Natural killer cell treated with Interleukin-12 subunit alpha and Interleukin-12 subunit beta and Interleukin-15 and Interleukin-18, amount 100 ng/mL, for 72 hours (primary cell): ENCODE data around the gene BARHL2. TPM values are rescaled to one million over a fixed set of nuclear protein-coding genes. Genes with fewer than 3 reads are reported as not detected.
A peak's percentile ranks its signal among the peaks of the same experiment; 100 is the strongest.

Experiments used
- ATAC-seq, 2 donors: fragments of 150-1000 bp; cut with Tn5 transposase in 1 of 2; sonication (Bioruptor Pico), chemical (Tn5 transposase) in 1 of 2; 2 replicates each; pipeline ENCODE4 v1.10.0; 2021
- DNase-seq: peaks from one replicate; pipeline ENCODE4 v3.0.0; 2022; ENCODE audit warnings: low spot score
- H3K27ac Mint-ChIP-seq, 2 donors: 1 replicate in 1 of 2; 2 replicates in 1 of 2; pipeline ENCODE4 v1.8.0; 2022; ENCODE audit warnings: mixed read lengths in 2 of 2, mild to moderate bottlenecking in 1 of 2, moderate library complexity in 1 of 2
- H3K27me3 Mint-ChIP-seq, 2 donors: 1 replicate in 1 of 2; 2 replicates in 1 of 2; pipeline ENCODE4 v1.8.0; 2022; ENCODE audit warnings: mixed read lengths in 2 of 2
- H3K36me3 Mint-ChIP-seq: one replicate; pipeline ENCODE4 v1.8.0; 2022; ENCODE audit warnings: mixed read lengths
- H3K4me1 Mint-ChIP-seq, 2 donors: 1 replicate in 1 of 2; 2 replicates in 1 of 2; pipeline ENCODE4 v1.8.0; 2022; ENCODE audit warnings: low read depth in 2 of 2, mixed read lengths in 2 of 2, mild to moderate bottlenecking in 1 of 2
- H3K4me3 Mint-ChIP-seq: one replicate; pipeline ENCODE4 v1.8.0; 2022; ENCODE audit warnings: mixed read lengths
- H3K9me3 Mint-ChIP-seq: 2 replicates; pipeline ENCODE4 v1.8.0; 2022; ENCODE audit warnings: mixed read lengths
- total RNA-seq, 2 donors: library from RNA; stranded (reverse); gene quantifications; one replicate each; pipeline ENCODE4 v1.2.3, GENCODE V29; 2022

The BARHL2 gene
- total RNA-seq, 2 donors from 2014 or later: not detected

DNA sequence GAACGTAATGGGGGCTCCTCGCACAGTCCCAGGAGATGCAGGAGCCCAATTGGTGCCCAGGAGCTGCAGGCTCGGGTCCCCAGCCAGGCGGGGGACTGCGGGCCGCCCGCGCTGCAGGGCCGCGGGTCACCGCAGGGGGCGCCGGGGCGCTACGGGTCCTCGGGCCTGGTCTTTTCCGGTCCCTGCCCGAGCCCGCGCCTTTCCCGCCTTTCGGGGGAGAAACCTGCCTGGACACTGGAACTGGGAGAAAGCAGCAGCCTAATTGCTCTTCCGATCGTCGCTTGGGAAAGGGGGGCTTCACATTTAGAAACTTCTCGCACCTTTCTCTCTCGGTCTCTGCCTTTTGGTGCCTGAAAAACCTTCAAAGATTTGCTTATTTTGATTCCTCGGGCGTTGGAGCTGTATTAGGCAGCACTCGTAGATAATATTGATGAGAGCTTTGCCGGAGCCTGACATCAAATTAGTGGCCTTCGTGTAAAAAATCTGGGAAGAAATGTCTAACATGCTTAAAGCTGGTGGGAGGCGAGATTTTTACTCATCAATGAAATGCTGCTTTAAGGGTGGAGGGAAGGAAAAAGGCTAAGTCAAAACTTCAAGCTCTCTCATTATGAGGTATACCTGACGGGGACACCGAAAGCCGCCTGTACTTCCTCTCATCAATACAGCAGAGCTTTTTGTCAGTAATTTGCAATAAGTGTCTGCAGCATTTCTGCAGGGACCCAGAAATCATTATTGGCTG lies 12.6 kb upstream of the BARHL2 start:
- H3K27ac Mint-ChIP-seq: no peak overlapping the region
- peaks cover 39 to 45% of the 10 kb centered on the region in 2 donors for H3K4me1 Mint-ChIP-seq
- peaks cover 65 to 80% of the 10 kb centered on the region in 2 donors for H3K27me3 Mint-ChIP-seq
- peaks cover 21% of the 10 kb centered on the region for H3K36me3 Mint-ChIP-seq
- H3K4me3 Mint-ChIP-seq: peak overlapping the region; percentile 63
- no peak for DNase-seq
- peaks cover 2% of the 10 kb centered on the region for H3K9me3 Mint-ChIP-seq
- peak in 1 of 2 donors; percentile 62 for ATAC-seq

DNA sequence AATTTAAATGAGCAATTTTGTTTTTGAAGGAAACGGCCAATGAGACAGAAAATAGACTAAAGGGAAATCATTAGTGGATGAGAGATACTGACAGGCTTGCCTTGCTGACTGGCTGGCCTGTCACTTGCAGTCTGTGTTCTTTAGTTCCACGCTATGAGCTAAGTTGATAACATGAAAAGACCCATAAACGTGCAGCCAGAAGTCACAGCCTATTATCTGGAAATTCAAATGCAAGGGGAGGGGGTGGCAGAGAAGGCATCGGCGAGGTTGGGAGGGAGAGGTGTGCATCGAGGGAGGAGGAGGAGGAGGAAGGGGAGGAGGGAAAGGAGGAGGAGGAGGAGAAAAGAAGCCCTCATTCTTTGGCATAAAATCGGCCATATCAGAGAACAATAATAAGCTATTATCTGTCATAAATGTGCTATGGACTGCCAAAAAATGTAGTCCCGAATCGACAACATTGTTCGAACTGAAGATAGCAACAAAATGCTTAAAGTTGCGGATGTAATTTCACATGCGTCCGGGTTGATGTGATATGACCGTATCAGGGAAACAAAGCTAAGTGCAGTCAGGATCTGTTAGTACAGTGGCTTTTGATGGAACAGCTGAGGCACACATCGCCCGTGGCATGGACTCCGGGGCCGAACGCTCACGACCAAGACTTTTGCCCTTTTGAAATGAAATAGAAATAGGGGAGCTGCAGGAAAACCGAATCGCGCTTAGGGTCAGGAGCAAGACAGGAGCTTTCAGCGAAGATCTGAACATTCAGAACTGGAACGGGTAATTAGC lies 11.6 kb upstream of the BARHL2 start:
- Mint-ChIP-seq H3K4me1 (peaks cover 45 to 52% of the 10 kb centered on the region in 2 donors), H3K36me3 (peaks cover 21% of the 10 kb centered on the region), H3K4me3 (peak overlapping the region; percentile 60), H3K27ac (peak overlapping the region in 1 of 2 donors; percentile 23), H3K27me3 (peaks cover 74 to 89% of the 10 kb centered on the region in 2 donors), H3K9me3 (peaks cover 2% of the 10 kb centered on the region)
- DNase-seq: no peak
- no peak for ATAC-seq

DNA sequence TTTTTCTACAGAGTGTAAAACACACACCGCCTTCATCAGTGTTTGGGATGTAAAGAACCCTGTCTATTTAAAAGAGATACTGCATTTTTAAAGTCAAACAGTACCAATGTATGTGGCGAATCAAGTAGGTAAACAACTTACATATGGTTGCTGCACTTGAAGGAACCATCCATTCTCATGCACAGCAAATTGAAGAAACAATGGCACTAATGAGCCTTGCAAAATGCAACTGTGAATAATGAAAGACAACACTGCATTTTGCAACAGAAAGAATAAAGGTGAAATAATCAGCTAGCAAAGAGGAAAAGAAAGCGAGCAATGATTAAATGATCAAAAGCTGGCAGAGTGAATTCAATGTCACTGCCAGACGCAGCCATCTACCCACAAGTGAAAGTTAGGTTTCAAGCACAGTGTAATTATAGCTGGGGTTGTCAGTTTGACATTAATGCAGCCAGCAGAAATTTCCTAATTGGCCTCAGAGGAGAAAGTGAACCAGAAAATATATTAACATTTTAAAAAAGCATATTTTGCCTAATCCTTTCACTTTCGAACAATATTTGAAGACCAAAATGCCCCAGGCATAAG lies 10.9 kb upstream of the BARHL2 start:
- DNase-seq (no peak), ATAC-seq (no peak)
- Mint-ChIP-seq H3K36me3 (peaks cover 21% of the 10 kb centered on the region), H3K4me1 (peaks cover 49 to 52% of the 10 kb centered on the region in 2 donors), H3K4me3 (peak overlapping the region; percentile 51), H3K27me3 (peaks cover 73 to 88% of the 10 kb centered on the region in 2 donors), H3K27ac (peak overlapping the region in 1 of 2 donors; percentile 23), H3K9me3 (peaks cover 2% of the 10 kb centered on the region)

DNA sequence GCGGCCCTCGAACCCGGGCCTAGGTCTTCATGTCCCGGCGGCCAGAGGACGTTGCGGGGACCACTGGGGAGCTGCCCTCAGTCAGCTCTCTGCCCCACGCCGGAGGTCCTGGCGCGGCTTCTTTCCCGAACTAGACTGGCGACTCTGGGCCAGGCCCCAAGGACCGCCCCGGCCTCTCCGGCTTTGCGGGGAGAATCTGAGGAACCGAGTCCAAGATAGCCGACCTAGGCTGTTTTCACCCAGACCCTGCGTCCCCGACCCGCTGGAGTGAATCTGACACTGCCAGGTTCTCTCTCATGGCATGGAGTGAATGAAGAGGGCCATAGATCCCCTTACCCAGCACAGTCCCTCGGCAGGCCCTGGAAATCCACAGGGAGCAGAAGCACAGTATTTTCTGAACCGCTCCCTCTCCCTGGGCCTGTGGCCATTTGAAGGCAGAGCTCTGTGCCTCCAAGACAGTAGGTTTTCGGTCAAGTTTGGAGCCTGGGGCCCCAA lies 9.9 kb upstream of the BARHL2 start:
- no peak overlapping the region for H3K4me3 Mint-ChIP-seq
- H3K36me3 Mint-ChIP-seq: peaks cover 21% of the 10 kb centered on the region
- no peak for DNase-seq
- peaks cover 49 to 53% of the 10 kb centered on the region in 2 donors for H3K4me1 Mint-ChIP-seq
- H3K27ac Mint-ChIP-seq: no peak overlapping the region
- H3K9me3 Mint-ChIP-seq: peaks cover 2% of the 10 kb centered on the region
- ATAC-seq: no peak
- H3K27me3 Mint-ChIP-seq: peaks cover 72 to 89% of the 10 kb centered on the region in 2 donors

DNA sequence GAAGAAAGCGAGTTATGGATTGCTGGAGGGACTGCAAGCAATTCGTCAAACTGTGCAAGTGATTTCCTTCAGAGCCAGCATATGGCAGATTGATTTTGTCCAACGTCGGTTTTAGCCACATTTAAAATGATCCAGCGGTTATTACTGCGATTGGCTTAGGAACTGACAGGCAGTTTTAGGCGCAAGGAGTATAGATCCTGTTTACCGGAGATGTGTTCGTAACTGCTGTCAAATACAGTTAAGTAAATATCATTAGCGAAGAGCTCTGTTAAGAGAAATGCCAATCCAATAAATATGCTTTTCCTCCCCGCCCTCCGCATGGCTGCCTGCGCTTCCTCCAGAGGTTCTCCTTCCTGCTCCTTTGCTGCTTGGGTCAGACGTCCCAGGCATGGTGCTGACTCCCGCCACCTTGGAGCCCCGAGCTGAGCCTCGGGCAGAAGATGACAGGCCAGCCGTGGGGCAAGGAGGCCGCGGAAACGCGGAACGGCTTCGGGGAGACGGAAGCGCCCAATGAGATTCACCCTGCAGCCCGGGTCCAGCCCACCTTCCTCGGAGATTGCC lies 9.4 kb upstream of the BARHL2 start:
- Mint-ChIP-seq H3K4me3 (peak overlapping the region; percentile 78), H3K36me3 (peaks cover 21% of the 10 kb centered on the region), H3K4me1 (peaks cover 49 to 58% of the 10 kb centered on the region in 2 donors), H3K27ac (peak overlapping the region; percentile 20 to 42), H3K9me3 (peaks cover 2% of the 10 kb centered on the region), H3K27me3 (peaks cover 76 to 92% of the 10 kb centered on the region in 2 donors)
- no peak for ATAC-seq
- DNase-seq: no peak

DNA sequence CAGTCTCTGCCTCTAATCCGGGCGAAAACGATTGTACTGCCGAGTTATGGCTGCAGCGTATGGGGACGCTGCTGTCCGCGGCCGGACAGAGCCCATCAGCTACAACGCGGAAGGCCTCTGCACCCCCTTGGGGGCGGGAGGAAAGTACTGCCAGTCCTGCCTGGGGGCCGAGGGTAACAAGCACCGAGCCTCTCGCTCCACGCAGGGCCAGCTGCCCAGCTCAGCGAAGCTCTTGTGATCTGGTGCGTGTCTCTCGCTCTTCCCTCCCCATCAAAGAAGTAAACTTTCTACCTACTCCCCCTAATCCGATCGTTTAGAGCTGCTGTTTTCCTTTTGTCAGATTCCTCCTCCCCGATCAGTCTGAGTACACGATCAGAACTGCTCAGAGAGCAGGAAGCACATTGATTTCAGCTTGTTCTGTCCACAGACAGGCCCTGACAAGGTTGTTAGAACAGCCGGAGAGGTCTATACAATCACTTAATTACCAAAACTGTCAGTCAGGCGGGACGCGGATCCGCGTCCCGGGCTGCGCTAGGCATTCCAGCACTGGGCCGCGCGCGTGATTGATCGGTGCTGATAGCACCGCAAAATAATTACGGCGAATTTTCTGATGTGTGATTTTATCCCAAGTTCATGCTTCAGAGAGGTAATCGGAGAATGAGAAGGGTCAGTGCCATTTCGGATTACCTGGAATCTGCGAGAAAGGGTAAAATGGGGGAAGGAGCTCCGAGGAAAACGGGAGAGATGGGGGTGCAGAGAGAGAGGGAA lies 8.7 kb upstream of the BARHL2 start:
- Mint-ChIP-seq H3K27me3 (peaks cover 75 to 92% of the 10 kb centered on the region in 2 donors), H3K36me3 (peaks cover 21% of the 10 kb centered on the region), H3K9me3 (peaks cover 2% of the 10 kb centered on the region), H3K4me1 (peaks cover 49 to 61% of the 10 kb centered on the region in 2 donors), H3K27ac (peak overlapping the region; percentile 20 to 42), H3K4me3 (peak overlapping the region; percentile 78)
- no peak for ATAC-seq
- no peak for DNase-seq

DNA sequence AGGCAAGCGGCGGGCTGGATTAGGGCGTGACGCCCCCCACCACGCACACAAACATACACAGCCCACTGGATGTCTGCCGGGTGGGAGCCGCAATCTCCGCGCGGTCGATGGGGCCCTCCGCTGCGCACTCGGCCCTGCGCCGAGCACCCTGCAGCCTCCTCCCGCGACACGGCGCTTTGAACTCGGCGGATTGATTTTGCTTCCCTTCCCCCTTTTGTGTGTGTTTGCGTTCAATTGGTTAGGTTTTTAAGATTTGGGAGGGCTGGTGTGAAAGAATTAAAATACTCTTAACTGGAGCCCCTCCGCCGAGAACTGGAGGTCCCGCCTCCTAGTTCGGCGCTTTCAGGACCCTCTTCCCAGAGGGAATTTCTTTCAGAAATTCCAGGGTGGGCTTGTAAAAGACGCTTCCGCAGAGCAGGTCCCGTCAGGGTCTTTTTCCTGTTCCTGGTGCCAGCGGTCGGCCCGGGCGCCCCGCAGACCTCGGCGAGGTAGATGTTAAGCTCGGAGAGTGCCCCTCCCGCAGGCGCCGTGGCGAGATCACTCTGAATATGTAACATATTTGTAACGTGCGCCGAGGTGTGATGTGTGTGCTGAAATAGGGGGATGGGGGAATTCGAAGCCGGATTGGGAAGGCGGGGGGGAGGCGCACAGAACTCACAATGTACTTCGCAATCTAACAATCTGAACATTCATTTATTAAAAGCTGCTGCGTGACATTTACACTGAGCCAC lies 8.0 kb upstream of the BARHL2 start:
- Mint-ChIP-seq H3K4me3 (peak overlapping the region; percentile 78), H3K27me3 (peaks cover 78 to 92% of the 10 kb centered on the region in 2 donors), H3K9me3 (peaks cover 2% of the 10 kb centered on the region), H3K36me3 (peaks cover 21% of the 10 kb centered on the region), H3K27ac (peak overlapping the region in 1 of 2 donors; percentile 20), H3K4me1 (peaks cover 44 to 54% of the 10 kb centered on the region in 2 donors)
- no peak for DNase-seq
- ATAC-seq: no peak

DNA sequence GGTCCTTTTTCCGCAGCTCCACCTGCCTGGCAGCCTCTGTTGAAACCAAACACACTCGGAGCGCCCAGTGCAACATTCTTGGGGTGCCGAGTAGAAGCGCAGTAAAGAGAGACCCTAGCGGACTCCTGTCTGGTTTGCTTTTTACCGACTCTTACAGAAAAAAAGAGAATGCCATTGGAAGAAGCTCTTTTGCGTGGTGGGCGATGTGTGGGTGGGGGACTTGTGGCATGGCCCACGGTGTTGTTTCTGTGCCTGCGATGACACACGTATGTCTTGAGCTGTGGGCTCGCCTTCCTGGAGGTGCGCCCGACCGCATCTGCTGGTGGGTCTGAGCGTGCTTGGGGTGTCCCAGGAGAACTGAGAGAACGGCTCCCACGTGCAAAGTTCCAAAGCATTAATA lies 7.3 kb upstream of the BARHL2 start:
- ATAC-seq (no peak), DNase-seq (no peak)
- Mint-ChIP-seq H3K4me3 (peak overlapping the region; percentile 19), H3K4me1 (peaks cover 41 to 48% of the 10 kb centered on the region in 2 donors), H3K27me3 (peaks cover 77 to 88% of the 10 kb centered on the region in 2 donors), H3K9me3 (peaks cover 2% of the 10 kb centered on the region), H3K27ac (peak overlapping the region in 1 of 2 donors; percentile 35), H3K36me3 (peaks cover 16% of the 10 kb centered on the region)

DNA sequence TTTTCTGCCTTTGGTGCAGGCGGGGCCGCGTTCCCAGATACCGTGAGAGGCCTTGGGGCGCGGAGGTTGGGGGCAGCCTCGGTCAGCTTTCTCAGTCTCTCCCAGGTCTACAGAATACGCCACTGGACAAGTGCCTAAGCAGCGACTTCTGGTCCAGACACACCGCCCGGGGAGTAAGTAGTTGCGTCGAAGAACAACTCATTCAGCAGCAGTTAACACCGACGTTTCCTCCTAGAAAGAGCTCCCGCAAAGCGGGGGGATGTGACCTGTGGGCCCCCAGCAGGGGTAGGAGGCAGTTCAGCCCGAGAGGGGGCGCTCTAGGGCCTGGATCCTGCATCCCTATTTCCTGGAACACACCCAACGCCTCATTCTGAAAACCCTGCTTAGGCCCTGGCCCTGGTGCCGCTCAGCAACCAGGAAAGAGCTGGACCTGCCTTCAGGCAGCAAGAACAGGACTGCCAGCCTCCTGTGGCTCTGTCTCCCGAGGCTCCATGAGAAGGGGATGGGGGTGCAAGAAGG lies 6.5 kb upstream of the BARHL2 start:
- peak overlapping the region; percentile 32 for H3K4me3 Mint-ChIP-seq
- H3K36me3 Mint-ChIP-seq: peaks cover 21% of the 10 kb centered on the region
- H3K9me3 Mint-ChIP-seq: peaks cover 2% of the 10 kb centered on the region
- H3K27ac Mint-ChIP-seq: peak overlapping the region in 1 of 2 donors; percentile 35
- DNase-seq: no peak
- H3K4me1 Mint-ChIP-seq: peaks cover 43 to 48% of the 10 kb centered on the region in 2 donors
- H3K27me3 Mint-ChIP-seq: peaks cover 80 to 88% of the 10 kb centered on the region in 2 donors
- ATAC-seq: no peak

DNA sequence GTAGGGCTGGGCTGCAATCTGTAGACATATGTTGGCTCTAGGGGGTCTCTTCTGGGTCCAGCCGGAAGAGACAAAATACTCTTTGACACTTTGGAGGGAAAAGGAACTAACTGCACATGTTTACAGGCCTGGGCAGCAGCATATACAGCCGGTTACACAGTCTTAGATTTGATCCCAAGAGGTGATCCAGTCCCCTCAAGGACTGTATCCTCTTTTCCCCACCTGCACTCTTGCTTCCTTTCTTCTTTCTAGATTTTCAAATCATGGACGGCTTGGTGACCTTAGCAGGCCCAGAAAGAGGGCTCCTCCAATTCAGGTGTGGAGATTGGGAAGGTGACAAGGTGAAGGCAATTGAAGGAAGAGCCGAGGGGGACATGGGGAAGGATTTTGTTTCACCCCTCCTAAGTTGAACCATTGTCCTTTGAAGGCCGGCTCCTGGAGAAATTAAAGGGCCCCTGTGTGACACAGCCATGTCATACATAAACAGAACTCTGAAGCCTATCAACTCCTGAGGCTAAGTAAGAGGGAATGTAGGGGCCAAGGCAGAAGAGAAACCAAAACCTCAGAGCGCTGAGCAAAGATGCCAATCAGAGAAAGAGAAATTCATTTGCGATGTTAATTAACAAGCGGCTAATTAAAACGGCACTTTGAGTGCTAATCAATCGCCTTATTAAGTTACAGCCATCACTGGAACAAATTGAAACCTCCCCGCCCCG lies 5.9 kb upstream of the BARHL2 start:
- H3K27me3 Mint-ChIP-seq: peaks cover 77 to 88% of the 10 kb centered on the region in 2 donors

DNA sequence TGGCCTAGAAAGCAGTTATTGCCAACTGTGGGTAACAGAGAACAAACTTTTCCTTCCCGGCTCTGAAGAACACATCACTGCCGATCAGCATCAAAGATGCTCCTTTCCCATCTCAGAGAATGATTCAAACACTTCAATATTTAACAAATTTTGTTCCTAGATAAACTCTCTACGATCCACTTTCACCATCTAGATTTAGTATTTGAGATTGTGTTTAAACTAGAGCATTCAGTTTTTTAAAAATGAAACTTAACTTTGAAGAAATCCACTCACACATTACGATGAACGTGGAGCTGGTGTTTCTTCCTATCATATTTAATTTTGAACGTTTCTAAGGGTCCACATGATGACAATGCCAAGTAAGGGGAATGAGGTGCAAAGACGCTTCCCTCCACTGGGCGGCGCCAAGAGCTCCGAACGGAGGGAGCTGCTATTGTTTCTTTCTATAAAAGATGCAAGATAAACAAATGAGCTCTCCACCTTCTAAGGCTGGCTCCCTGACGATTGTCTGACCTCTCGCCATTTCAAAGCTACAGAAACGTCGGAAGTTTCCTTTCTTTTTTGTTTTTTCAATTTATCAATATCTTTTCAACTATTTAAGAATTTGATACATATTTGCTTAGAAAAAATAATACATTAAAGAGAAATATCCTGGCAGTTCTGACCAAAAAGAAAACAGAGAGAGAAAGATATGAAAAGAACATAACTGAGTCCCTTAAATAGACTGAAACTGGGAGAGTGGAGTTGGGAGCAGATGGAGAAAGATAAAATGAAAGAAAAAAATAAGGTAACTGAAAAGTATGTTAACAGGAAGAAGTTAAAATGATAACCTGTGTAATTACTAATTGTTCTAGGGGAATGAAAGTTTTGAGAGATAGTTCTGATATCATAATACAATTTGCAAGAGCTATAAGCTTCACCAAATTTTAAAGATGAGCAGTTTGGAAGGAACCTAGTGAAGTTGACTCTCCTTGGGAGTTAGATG lies 4.4 kb upstream of the BARHL2 start:
- H3K9me3 Mint-ChIP-seq: no peaks in the 10 kb centered on the region
- no peak for ATAC-seq

More for the DNA sequence above, 5.9 kb upstream of the BARHL2 start:
- Mint-ChIP-seq H3K27ac (no peak overlapping the region), H3K36me3 (peaks cover 16% of the 10 kb centered on the region), H3K4me3 (peak overlapping the region; percentile 32), H3K9me3 (peaks cover 2% of the 10 kb centered on the region), H3K4me1 (peaks cover 39 to 42% of the 10 kb centered on the region in 2 donors)
- ATAC-seq (no peak), DNase-seq (no peak)

More for the DNA sequence above, 4.4 kb upstream of the BARHL2 start:
- Mint-ChIP-seq H3K4me3 (no peak overlapping the region), H3K27ac (no peak overlapping the region), H3K36me3 (peaks cover 12% of the 10 kb centered on the region), H3K27me3 (peaks cover 71 to 90% of the 10 kb centered on the region in 2 donors), H3K4me1 (peaks cover 43 to 44% of the 10 kb centered on the region in 2 donors)
- DNase-seq: no peak
